DMS53 (cell line): ENCODE measurements around the gene PANX3.

Experiments used
- DNase-seq: peaks from one replicate; lab custom pipeline; 2025; lab: John Stamatoyannopoulos, UW

Gene PANX3

GRCh38 chr11:124618863-124619262 is 7.6 kb downstream of the PANX3 start:
- no peak for DNase-seq

DNA sequence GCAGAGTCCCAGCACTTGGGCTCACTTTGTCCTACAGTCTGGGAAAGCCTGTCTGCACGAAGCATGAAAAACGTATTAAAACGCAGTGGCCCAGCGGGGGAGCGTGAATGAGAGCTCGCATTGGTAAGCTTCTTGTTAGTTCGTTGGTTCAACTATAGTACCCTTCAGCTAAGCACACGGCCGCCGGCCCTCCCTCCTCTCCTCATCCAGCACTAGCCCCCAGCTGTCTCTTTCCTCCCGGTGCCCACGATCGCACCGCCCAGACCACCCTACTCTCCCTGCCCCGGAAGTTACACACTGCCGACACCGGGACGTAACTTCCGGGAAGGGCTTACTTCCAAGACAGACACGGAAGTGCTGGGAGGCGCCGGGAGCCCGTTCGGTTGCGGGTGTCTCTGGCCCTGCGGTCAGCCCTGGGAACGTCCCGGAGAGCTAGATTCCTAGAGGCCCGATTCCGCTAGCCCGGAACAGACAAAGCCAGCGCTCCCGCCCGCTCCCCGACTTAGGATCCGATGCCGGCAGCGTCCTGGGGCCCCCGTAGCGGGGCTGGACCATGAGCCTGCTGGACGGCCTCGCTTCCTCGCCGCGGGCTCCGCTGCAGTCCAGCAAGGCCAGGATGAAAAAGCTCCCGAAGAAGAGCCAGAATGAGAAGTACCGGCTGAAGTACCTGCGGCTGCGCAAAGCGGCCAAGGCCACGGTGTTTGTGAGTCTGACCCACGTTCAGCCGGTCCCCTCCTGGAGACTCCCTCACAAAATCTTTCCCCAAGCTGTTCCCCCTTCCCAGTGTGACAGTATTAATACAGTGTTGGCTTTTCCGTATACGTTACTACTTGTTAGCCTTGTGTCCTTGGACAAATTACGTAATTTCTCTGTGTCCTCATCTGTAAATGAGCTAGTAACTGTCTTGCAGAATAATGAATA is 11.6 kb downstream of the PANX3 start, which contains the start of gene TBRG1:
TSS of gene TBRG1 (plus strand) at position 334 of the 921 bp plus-strand sequence. CDS start at position 554, 220 bp downstream.
- peak; percentile 93 for DNase-seq

DNA sequence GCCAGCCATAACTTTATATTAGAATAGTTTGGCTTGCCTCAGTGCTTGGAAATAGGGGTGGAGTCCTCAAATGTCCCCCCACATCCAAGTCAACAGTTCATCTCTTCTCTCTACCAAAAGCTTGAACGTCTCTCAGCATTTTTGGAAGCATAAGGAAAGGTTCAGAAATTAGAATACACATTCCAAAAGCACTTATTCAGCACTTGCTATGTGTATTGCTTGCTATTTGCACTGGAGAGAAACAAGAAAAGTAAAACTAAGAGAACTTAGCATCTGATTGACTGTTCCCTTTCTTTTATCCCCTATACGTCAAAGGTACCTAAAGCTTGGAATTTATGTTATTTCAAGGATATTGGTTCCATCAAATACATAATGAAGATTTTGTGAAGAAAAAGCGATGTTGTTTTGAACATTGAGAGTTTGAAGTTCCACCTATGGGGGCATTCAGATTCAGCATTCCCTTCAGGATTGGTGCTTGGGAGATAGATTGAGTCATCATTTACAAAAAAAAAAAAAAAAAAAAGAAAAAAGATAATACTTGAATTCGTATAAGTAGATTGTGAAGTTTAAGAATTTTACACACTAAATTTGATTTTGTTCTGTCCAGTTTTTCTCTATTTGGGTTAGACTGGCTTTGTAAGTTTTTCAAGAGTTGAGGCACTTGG is 12.8 kb downstream of the PANX3 start:
- no peak for DNase-seq

GRCh38 chr11:124625504-124626168 is 14.4 kb downstream of the PANX3 start:
- no peak for DNase-seq

DNA sequence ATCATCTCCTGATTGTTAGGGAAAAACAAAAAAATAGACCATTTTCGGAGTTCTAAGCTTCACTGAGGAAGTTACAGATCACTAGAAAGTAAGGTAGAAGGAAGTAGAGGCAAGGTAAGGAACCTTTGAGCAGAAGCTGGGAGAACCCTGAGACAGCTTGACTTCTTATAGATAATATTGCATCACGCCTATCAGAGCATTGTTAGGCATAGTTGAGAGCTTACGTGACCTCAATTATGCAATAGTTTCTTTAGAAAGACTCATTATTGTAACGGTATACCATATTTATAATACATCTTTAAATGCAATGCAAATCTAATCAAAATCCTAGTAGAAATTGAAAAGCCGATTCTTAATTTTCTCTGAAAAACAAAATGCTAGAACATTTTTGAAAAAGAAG is 16.3 kb downstream of the PANX3 start:
- no peak for DNase-seq

DNA sequence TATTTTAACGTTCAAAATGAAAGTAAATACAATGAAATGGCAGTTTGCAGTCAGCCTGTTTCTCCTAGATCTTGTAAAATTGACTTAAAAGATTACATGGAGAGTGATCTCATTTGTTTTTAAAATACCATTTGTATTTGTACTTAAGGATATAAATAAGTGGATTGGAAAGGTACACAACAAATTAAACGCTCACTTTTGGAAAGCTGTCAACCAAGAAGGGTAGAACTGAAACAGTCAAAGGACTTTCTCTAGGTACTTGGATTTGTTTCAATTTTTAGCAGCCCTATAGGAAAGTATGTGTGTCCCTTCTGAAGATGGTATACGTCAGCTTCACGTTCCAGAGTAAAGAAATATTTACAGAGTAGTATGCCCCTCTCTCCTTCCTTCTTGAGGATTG is 18.7 kb downstream of the PANX3 start:
- DNase-seq = no peak

DNA sequence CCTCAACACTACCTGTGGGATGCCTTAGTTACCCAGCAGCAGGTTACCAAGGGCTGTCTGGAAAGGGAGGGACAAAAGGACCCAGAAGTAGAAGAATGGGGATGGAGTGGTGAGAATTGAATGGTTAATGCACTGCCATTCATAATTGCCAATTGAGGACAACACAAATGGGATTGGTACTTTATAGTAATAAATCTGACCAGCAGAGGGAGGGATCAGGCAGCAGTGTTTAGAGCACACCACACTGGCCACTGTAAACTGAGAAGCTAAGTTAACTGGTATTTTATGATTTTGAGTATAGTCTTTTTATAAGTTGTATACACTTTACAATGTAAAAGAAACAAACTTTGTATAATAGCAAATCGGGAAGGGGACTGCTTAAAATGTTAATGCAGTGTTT is 22.1 kb downstream of the PANX3 start:
- peak; percentile 28 for DNase-seq

DNA sequence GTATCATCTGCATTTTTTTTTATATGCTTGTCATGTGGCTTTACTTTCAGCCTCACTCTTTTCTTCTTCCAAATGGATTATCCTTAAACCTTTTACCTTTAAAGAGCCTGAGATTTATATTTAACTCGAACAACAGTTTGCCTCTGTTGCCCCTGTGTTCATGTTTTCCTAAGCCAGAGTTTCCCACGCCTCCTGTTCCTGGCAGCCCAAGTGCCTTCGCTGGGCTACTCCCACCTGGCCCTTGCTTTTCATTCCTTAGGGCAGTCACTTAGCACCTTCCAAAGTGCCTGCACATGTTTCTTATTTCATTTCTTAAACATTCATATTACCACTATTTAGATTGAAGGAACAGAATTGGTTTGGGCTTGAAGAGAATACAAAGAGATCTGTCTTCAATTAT is 24.7 kb downstream of the PANX3 start:
- no peak for DNase-seq

DNA sequence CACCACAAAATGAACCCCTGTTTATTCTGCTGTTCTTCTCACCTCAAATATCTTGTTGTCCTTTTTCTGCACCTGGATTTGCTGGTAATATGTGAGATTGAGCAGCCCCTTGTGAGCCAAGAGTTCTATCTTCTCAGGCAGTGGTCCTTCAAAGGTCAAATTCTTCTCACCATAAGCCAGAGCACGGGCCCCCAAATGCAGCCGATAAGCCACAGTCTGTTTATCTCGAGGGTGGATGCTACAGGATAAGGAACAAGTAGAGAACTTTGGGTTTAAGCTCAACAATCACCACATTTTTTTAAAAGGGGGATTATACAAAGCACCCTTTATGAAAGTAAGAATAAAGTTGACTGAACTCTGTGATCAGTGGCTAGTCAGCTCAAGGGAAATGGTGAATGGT is 27.3 kb downstream of the PANX3 start:
- no peak for DNase-seq

DNA sequence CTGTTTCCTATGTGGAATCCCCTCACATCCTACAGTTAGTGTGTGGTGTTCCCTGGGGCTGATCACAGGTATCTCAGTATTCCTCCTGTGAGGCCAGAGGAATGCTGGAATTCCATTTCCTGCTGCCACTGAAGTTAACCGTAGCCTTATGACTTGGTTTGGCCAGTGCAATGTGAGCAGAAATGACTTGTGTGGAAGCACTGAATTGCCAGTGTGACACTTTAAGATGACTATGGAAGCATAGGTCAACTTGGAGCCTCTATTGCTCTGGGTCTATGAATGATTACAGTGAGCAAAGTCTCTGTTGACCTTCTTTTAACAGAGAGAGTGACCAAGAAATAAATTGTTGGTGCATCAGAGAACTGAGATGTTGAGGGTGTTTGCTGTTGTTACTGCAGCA is 28.0 kb downstream of the PANX3 start:
- DNase-seq = no peak

DNA sequence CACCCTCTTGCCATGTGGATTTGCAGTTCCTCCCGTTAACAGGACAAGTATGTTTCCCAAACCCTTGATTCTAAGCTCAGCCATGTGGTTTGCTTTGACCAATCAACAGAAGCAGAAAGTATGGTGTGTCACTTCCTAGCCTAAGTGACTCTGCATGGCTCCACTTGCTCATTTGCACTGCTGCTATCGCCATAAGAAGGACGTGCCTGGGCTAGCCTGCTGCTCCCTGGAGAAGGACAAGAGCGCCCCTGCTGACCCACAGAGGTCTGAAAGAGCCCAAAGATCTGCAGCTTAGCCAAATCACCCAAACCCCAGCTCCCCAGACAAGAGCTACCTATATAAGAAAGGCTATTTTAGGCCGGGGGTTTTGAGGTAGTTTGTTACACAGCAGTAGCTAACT is 29.4 kb downstream of the PANX3 start:
- DNase-seq = peak; percentile 15

DNA sequence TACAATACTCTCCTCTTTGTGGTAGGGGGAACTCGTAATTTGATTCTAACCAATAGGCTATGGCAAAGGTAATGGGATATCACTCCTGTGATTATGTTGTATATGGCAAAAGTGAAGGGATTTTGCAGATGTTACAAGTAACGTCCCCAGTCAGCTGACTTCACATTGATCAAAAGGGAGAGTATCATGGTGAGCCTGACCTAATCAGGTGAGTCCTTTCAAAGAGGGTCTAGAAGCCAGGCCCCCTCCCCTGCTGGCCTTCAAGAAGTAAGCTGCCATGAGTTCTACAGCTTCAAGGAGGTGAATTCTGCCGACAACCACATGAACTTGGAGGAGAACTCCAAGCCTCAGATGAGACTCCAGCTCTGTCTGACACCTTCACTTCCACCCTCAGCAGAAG is 31.4 kb downstream of the PANX3 start:
- no peak for DNase-seq

- no peak for DNase-seq
Measured at GRCh38 chr11:124643042-124643604, 31.9 kb downstream of the PANX3 start.

DNA sequence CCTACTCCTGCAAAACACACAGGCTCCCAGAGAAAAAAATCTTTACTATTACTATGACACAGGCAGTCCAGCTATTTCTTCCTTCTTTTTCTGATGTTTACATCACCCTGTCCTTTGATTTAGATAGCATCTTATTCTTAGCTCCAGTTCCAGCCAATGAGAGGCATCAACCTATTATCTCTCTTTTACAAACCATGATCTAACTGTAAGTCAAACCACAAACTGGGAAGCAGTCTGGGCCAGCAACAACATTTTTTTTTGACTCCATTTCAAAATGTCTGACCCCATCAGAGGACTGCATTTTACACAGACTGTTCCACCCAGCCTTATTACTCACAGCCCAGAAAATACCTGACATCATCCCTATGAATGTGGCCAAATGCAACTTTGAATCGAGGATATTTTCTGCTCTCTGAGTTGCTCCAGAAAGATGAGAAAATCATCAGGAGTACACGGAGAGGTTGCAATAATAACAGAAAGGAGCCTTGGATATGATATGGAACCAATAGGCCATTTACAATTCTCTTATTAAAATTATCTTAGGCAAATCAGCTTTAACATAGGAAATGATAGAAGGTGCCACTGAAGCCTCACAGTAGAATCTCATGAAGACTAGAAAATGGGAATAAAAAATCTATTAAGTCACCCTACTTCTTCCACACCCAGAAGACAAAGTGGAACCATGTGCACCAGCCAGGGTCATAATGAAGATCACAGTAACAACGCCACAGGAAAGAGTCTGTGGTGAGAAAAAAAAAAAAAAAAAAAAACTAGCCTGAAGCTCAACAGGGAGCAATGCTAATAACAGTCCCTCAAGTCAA is 32.6 kb downstream of the PANX3 start:
- no peak for DNase-seq

GRCh38 chr11:124644426-124645280 is 33.4 kb downstream of the PANX3 start:
- peak; percentile 84 for DNase-seq

DNA sequence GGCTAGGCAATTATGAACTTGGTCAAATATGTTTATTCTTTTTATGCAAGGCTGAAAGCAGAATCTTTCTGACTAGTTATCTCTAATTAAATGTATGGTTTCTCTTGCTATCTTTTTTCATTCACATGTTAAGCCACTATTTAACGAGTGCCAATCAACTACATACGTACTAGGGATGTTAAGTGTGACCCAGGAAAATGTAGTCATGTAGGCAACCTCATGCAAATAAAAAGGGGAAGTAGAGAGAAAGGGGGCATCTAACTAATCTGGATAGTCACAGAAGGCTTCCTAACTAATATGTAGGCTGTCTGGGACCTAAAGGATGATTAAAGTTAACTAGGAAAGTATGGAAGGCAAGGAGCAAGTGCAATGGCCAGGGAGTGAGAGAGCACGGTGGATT is 34.9 kb downstream of the PANX3 start:
- DNase-seq = no peak

DNA sequence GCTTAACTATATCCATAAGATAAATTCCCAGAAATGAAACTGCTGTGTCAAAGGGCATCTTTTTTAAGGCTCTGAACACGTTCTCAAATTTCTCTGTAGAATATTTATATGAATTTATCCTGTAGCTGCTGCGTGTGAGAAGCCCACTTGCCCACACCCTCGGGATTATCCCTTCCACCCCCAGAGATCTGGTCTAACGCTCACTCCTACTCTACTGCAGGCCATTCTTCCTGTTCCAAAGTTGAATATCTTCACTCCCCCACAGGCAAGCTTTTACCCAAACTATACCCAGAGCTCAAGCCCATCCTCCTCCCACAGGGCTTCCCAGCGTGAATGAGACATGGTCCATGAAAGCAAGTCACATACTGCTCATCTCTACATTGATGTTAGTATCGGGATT is 37.4 kb downstream of the PANX3 start:
- DNase-seq = no peak

DNA sequence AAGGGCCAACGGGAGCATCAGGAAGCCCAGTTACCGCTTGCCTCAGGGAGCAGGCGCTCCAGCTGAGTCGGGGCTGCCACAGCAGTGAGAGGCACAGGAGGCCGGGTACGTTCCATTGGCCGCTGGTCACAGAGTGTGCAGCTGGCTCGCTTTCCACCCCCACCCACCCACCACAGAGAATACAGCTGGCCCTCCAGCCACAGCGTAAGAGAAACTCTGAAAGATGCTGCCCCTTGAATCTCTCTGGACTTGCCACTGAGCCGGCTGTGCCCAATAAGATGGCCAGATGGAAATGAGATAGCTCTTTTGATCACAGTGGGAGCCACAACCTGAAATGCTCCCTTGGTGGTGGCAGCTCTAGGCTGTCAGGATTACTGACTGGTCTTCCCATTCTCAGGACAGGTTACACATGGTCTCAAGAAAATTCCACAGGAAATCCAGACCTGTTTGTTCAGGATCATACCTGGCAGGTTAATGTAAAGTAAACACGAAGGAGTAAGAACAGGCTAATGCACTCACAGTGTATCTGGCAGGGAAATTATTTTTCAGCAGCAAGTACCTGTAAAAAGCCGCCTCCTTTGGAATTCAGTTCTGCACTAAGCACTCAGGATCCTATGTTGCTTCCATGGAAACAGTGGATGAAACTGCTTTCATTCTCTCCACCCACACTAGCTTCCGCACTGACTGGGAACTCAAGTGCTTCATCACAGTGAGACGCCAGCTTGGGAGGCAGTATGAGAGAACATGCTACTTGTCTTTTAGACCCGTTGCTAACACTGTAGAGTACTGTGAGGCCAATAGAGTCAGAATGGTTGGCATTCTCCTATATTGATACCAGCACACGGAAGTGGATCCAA is 45.8 kb downstream of the PANX3 start:
- DNase-seq = peak; percentile 8

- DNase-seq = no peak
Measured at GRCh38 chr11:124657904-124658303, 46.7 kb downstream of the PANX3 start.

- no peak for DNase-seq
Measured at GRCh38 chr11:124658501-124658900, 47.3 kb downstream of the PANX3 start.
